NCI-H2196 (cell line): ENCODE results near the gene RASA4B.
"Not testable (repeated sequence)": the region's sequence is repeated elsewhere in the genome, so short reads cannot be mapped to it uniquely, and the experiment has no call there.

ENCODE experiments used
- DNase-seq: peaks from one replicate; lab custom pipeline; 2025; ENCODE audit not compliant: unreplicated experiment; lab: John Stamatoyannopoulos, UW

RASA4B gene

GRCh38 chr7:102517550-102518147, at the start of gene RASA4B:
Gene RASA4B, minus strand, starts transcription at chr7:102517777. Its CDS starts 67 bp downstream, at chr7:102517710.
- not testable (repeated sequence) for DNase-seq

- DNase-seq: not testable (repeated sequence)
These were observed 33.3 kb upstream of the RASA4B start, which contains the start of gene SPDYE2 for GRCh38 chr7:102550808-102551422. Gene SPDYE2, plus strand, starts transcription at chr7:102551226. Its CDS starts 2,030 bp downstream, at chr7:102553256.

- DNase-seq: not testable (repeated sequence)
These were observed 28.8 kb upstream of the RASA4B start for GRCh38 chr7:102546353-102546752.

GRCh38 chr7:102545288-102545687, 27.7 kb upstream of the RASA4B start:
- DNase-seq: not testable (repeated sequence)

- DNase-seq: not testable (repeated sequence)
These were observed 26.8 kb upstream of the RASA4B start for GRCh38 chr7:102544372-102544771.

GRCh38 chr7:102543596-102543995, 26.0 kb upstream of the RASA4B start, which contains the start of gene UPK3BL2:
Gene UPK3BL2, minus strand, starts transcription at chr7:102543696. Its CDS starts 60 bp downstream, at chr7:102543636.
- DNase-seq: not testable (repeated sequence)

- DNase-seq: not testable (repeated sequence)
These were observed 25.2 kb upstream of the RASA4B start for GRCh38 chr7:102542771-102543170.

GRCh38 chr7:102542083-102542482, 24.5 kb upstream of the RASA4B start:
- not testable (repeated sequence) for DNase-seq

- DNase-seq: not testable (repeated sequence)
These were observed 23.0 kb upstream of the RASA4B start for GRCh38 chr7:102540604-102541003.

- DNase-seq: not testable (repeated sequence)
These were observed 17.6 kb upstream of the RASA4B start for GRCh38 chr7:102535062-102535615.

GRCh38 chr7:102532127-102532526, 14.6 kb upstream of the RASA4B start:
- DNase-seq: not testable (repeated sequence)

- not testable (repeated sequence) for DNase-seq
These were observed 14.0 kb upstream of the RASA4B start for GRCh38 chr7:102531583-102531982.

GRCh38 chr7:102527822-102528793, 10.5 kb upstream of the RASA4B start:
- not testable (repeated sequence) for DNase-seq

- not testable (repeated sequence) for DNase-seq
These were observed 9.6 kb upstream of the RASA4B start for GRCh38 chr7:102527182-102527581.

GRCh38 chr7:102524803-102525202, 7.2 kb upstream of the RASA4B start:
- DNase-seq: not testable (repeated sequence)

GRCh38 chr7:102520797-102521196, 3.2 kb upstream of the RASA4B start:
- DNase-seq: not testable (repeated sequence)

- DNase-seq: not testable (repeated sequence)
These were observed 626 bp downstream of the RASA4B start for GRCh38 chr7:102516951-102517350.

- DNase-seq: not testable (repeated sequence)
These were observed 1.7 kb downstream of the RASA4B start for GRCh38 chr7:102515889-102516288.

GRCh38 chr7:102514881-102515721, 2.5 kb downstream of the RASA4B start:
- not testable (repeated sequence) for DNase-seq
